Measurements from ENCODE around the gene MYBBP1A. TPM values are rescaled to one million over a fixed set of nuclear protein-coding genes. Genes with fewer than 3 reads are reported as not detected.
A peak's percentile ranks its signal among the peaks of the same experiment; 100 is the strongest.

Gene MYBBP1A
- total and polyA plus RNA-seq, 2 of the 8 experiments (the other 6 are each of a cell fraction or from before 2014, with no cell fraction given), result 46.8 to 151 TPM

GRCh38 chr17:4576729-4577322 lies 21.6 kb upstream of the MYBBP1A start (continued):
- no peak for TF ChIP-seq EZH2 (IDR thresholded peaks at IDR 0.05; ENCODE audit: low read depth, low read length, severe bottlenecking)
- TF ChIP-seq CREB1 (IDR thresholded peaks at IDR 0.05), result no peak; the same call in 1 of the 2 replicates
- TF ChIP-seq CHD2 (IDR thresholded peaks at IDR 0.05; ENCODE audit: low read length), result 0 out of 2 replicates have a peak, but pooled peaks have one; percentile 6
- peak; percentile 67; the same call in 1 of the 2 replicates for TF ChIP-seq MAX (IDR thresholded peaks at IDR 0.05)
- TF ChIP-seq RXRA (IDR thresholded peaks at IDR 0.05; ENCODE audit: insufficient read depth, low read depth, low read length), result 0 out of 2 replicates have a peak, but pooled peaks have one; percentile 53
- TF ChIP-seq TCF12 (IDR thresholded peaks at IDR 0.05; ENCODE audit: low read depth, low read length), result no peak
